Smooth muscle cell (in vitro differentiated cells): Measurements from ENCODE around the gene YTHDF1. TPM values are rescaled to one million over a fixed set of nuclear protein-coding genes. Genes with fewer than 3 reads are reported as not detected.

ENCODE experiments used
- DNase-seq: peaks from one replicate; lab custom pipeline; 2025; ENCODE audit not compliant: unreplicated experiment; lab: John Stamatoyannopoulos, UW
- H2AFZ ChIP-seq: fragments of 200-600 bp; sonication (generic); 2 replicates; pipeline ENCODE4 v1.6.0; 2016; ENCODE audit warnings: antibody characterized with exemption, low read depth, mild to moderate bottlenecking
- H3F3A ChIP-seq: fragments of 200-600 bp; sonication (generic); 2 replicates; pipeline ENCODE4 v1.6.0; 2017; ENCODE audit warnings: antibody characterized with exemption, low read depth
- H3K27ac ChIP-seq: fragments of 200-600 bp; sonication (generic); 2 replicates; pipeline ENCODE4 v1.5.1; 2016; ENCODE audit warnings: low read depth, mild to moderate bottlenecking
- H3K27me3 ChIP-seq: fragments of 200-600 bp; sonication (generic); 2 replicates; pipeline ENCODE4 v1.6.1; 2016; ENCODE audit warnings: low read depth, mild to moderate bottlenecking
- H3K36me3 ChIP-seq: fragments of 200-600 bp; sonication (generic); 2 replicates; pipeline ENCODE4 v1.5.1; 2016; ENCODE audit warnings: low read depth
- H3K4me1 ChIP-seq: fragments of 200-600 bp; sonication (generic); 2 replicates; pipeline ENCODE4 v1.5.1; 2016; ENCODE audit warnings: low read depth
- H3K4me2 ChIP-seq: fragments of 200-600 bp; sonication (generic); 2 replicates; pipeline ENCODE4 v1.6.0; 2016; ENCODE audit warnings: mild to moderate bottlenecking
- H3K4me3 ChIP-seq: fragments of 200-600 bp; sonication (generic); 2 replicates; pipeline ENCODE4 v1.5.1; 2016; ENCODE audit warnings: mild to moderate bottlenecking
- H3K79me2 ChIP-seq: fragments of 200-600 bp; sonication (generic); 2 replicates; pipeline ENCODE4 v1.6.0; 2016; ENCODE audit warnings: low read depth, mild to moderate bottlenecking
- H3K9ac ChIP-seq: fragments of 200-600 bp; sonication (generic); 2 replicates; pipeline ENCODE4 v1.6.0; 2016; ENCODE audit warnings: low read depth
- H3K9me3 ChIP-seq: fragments of 200-600 bp; sonication (generic); replicated peaks from 2 replicates; pipeline ENCODE4 v1.5.1; 2016; ENCODE audit warnings: low read depth
- H4K20me1 ChIP-seq: fragments of 200-600 bp; sonication (generic); 2 replicates; pipeline ENCODE4 v1.6.0; 2016; ENCODE audit warnings: low read depth
- WGBS: methylation state at CpG from one replicate; pipeline ENCODE4 v1.1.7; 2016; ENCODE audit warnings: low lambda C conversion rate; 5-methylcytosine and 5-hydroxymethylcytosine counted together
- polyA plus RNA-seq: library from polyadenylated mRNA; unstranded; fragments of >200 nt; fragmentation: Nextera tagmentation; extraction: Ambion mirVana; gene quantifications from 2 replicates; pipeline ENCODE4 v1.2.1, GENCODE V29; 2016
- total RNA-seq: library from RNA; depleted of rRNA; stranded (reverse); fragments of >200 nt; gene quantifications from 2 replicates; pipeline ENCODE4 v1.2.3, GENCODE V29; 2014
- TF ChIP-seq, protein P1 (sequence below): fragments of 200-600 bp; sonication (generic); IDR thresholded peaks from 2 replicates; pipeline ENCODE4 v1.5.1; 2017; ENCODE audit warnings: borderline replicate concordance, mild to moderate bottlenecking, antibody characterized with exemption; ENCODE audit not compliant: insufficient read depth, poor library complexity, severe bottlenecking

The YTHDF1 gene
- total and polyA plus RNA-seq, 2 experiments from 2014 or later: 28.2 to 35.8 TPM

DNA sequence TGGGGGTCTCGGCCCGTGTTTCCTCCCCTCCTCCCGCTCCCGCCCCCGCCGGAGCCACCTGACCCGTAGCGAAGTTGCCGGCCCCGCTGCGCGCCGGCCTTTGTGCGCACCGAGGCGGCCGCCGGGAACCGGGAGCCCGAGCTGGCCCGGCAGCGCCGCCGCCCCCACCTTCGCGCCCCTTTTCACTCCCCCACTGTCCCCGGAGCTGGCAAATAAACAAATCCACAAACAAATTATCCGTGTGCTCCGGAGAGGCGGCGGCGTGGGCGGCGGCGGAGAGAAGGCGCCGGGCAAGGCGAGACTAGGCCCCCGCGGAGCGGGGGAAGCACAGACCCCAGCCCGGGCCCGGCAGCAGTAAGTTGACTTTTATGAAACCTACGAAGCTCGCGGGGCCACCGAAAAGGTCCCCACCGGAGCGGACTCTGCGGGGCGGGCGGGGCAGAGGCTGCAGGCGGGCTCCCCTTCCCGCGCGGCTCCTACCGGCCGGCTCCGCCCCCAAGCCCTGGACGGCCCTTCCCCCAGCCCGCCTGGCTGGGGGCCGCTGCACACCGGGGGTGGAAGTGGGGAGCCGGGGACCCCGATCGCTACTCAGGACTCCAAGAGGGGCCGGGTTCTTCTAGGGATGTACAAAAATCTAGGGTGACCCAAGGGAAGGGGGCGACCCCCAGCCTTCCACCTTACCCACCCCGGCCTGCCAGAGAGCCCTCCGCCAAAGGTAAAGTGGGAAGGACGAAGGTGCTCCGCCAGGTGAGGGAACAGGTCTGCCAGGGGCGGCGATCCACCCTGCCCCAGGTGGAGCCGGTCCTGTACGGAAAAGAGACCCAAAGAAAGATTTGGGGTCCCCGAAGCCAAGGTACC, 40.7 kb downstream of the YTHDF1 start:
- peaks cover 36% of the 10 kb centered on the region for H3K4me1 ChIP-seq
- H3F3A ChIP-seq: no peaks in the 10 kb centered on the region
- no peak overlapping the region for H3K4me2 ChIP-seq
- DNase-seq: no peak
- TF ChIP-seq, protein P1, sequence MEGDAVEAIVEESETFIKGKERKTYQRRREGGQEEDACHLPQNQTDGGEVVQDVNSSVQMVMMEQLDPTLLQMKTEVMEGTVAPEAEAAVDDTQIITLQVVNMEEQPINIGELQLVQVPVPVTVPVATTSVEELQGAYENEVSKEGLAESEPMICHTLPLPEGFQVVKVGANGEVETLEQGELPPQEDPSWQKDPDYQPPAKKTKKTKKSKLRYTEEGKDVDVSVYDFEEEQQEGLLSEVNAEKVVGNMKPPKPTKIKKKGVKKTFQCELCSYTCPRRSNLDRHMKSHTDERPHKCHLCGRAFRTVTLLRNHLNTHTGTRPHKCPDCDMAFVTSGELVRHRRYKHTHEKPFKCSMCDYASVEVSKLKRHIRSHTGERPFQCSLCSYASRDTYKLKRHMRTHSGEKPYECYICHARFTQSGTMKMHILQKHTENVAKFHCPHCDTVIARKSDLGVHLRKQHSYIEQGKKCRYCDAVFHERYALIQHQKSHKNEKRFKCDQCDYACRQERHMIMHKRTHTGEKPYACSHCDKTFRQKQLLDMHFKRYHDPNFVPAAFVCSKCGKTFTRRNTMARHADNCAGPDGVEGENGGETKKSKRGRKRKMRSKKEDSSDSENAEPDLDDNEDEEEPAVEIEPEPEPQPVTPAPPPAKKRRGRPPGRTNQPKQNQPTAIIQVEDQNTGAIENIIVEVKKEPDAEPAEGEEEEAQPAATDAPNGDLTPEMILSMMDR: no peak
- no peak overlapping the region for H3K27ac ChIP-seq
- no peaks in the 10 kb centered on the region for H3K79me2 ChIP-seq
- no peak overlapping the region for H3K4me3 ChIP-seq
- WGBS: 23% methylated on average over 13 of the region's 77 CpGs
- H4K20me1 ChIP-seq: peaks cover 17% of the 10 kb centered on the region
- no peaks in the 10 kb centered on the region for H3K36me3 ChIP-seq
- H2AFZ ChIP-seq: no peak overlapping the region
- H3K9me3 ChIP-seq: no peaks in the 10 kb centered on the region
- no peak overlapping the region for H3K9ac ChIP-seq
- H3K27me3 ChIP-seq: peaks cover 98% of the 10 kb centered on the region

DNA sequence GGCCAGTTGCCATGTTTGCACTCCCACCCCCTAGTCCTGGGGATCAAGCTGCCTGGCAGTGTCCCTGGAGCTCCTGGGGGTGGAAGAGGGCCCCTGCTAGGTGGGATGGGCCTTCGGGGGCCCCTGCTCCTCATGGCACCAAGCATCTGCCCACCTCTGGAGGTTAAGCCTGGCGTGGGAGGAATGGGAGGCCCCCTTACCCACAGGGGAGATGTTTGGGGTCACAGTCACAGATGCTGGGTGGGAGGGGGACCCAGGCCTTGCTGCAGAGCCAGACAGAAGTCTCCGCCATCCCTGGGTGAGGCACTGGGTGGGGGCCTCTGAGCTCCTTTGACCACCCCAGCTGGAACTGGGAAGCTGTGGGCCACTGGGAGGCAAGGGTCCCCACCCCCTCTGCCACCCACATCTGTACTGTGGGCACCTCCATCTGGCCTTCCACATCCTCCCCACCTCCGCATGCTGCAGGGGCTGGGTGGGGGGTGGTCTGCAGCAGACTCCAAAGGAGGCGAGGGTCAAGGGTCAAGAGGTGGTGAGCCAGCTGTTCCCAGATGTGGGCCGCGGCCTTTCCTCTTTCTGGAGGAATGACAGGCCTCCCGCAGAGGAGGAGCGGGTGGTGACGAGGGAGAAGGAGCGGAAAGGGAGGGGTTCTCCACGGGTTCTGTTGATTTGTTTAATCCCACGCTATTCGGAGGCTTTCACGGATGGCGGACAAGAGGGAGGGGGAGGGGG, 41.5 kb downstream of the YTHDF1 start:
- no peak overlapping the region for H3K9ac ChIP-seq
- H3K36me3 ChIP-seq: no peaks in the 10 kb centered on the region
- DNase-seq: no peak
- H4K20me1 ChIP-seq: peaks cover 17% of the 10 kb centered on the region
- H3K4me3 ChIP-seq: no peak overlapping the region
- TF ChIP-seq, protein P1: no peak
- H3K27ac ChIP-seq: no peak overlapping the region
- 22% methylated on average over 14 of the region's 16 CpGs for WGBS
- peaks cover 34% of the 10 kb centered on the region for H3K4me1 ChIP-seq
- H3K9me3 ChIP-seq: no peaks in the 10 kb centered on the region
- no peak overlapping the region for H3K4me2 ChIP-seq
- peaks cover 96% of the 10 kb centered on the region for H3K27me3 ChIP-seq
- no peaks in the 10 kb centered on the region for H3K79me2 ChIP-seq
- no peaks in the 10 kb centered on the region for H3F3A ChIP-seq
- no peak overlapping the region for H2AFZ ChIP-seq

DNA sequence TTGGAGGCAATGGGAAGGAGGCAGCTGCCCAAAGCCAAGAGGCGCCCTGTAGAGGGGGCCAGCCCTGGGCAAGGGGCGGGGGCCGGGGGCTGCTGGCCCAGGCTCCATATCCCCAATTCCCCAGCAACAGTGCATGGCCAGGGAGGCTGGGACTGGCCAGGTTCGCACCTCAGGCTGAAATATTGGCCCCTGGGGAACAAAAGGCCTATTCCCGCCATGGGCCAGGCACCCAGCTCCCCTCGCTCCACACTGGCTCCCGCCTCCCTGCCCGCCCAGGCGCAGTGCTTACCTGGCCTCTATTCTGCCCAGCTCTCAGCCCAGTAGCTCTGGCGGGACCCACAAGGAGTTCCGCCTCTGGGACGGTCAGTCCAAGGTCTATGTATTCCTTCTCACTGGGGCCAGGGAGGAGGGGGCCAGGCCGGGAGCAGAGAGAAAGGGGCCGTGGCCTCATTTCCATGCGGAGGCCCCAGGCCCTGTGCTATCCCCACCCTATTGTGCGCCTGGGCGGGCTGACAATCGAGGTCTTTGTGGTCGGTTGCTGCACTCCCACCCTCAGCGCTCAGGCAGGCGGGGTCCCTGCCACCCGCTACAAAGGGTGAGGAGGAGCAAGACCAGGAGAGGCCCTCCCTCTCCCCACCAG, 42.3 kb downstream of the YTHDF1 start:
- no peak overlapping the region for H3K27ac ChIP-seq
- H2AFZ ChIP-seq: no peak overlapping the region
- no peaks in the 10 kb centered on the region for H3K9me3 ChIP-seq
- 64% methylated on average over 22 of the region's 22 CpGs for WGBS
- H3K79me2 ChIP-seq: no peaks in the 10 kb centered on the region
- H4K20me1 ChIP-seq: peaks cover 17% of the 10 kb centered on the region
- H3K4me1 ChIP-seq: peaks cover 33% of the 10 kb centered on the region
- no peaks in the 10 kb centered on the region for H3F3A ChIP-seq
- no peaks in the 10 kb centered on the region for H3K36me3 ChIP-seq
- H3K4me3 ChIP-seq: no peak overlapping the region
- no peak overlapping the region for H3K4me2 ChIP-seq
- TF ChIP-seq, protein P1: no peak
- no peak for DNase-seq
- no peak overlapping the region for H3K9ac ChIP-seq
- peaks cover 90% of the 10 kb centered on the region for H3K27me3 ChIP-seq
